Astrocyte (in vitro differentiated cells and primary cell): ENCODE measurements around the gene S100PBP. TPM values are rescaled to one million over a fixed set of nuclear protein-coding genes. Genes with fewer than 3 reads are reported as not detected.

Source experiments
- DNase-seq: peaks from one replicate; pipeline ENCODE4 v3.0.0-alpha.2; 2010; ENCODE audit warnings: low read depth
- FAIRE-seq: peaks from 2 replicates; lab custom pipeline; 2011; peaks lifted over from hg19 to GRCh38; lab: Jason Lieb, UNC
- H2AFZ ChIP-seq: 2 replicates; pipeline ENCODE4 v1.6.0; 2012; ENCODE audit warnings: low read depth, low read length, inconsistent platforms
- H3K27ac ChIP-seq: 2 replicates; pipeline ENCODE4 v1.5.1; 2011; ENCODE audit warnings: low read depth, low read length, inconsistent platforms
- H3K27me3 ChIP-seq: 2 replicates; pipeline ENCODE4 v1.6.0; 2011; ENCODE audit warnings: low read length, inconsistent platforms; ENCODE audit not compliant: insufficient read depth
- H3K36me3 ChIP-seq: 2 replicates; pipeline ENCODE4 v1.5.1; 2011; ENCODE audit warnings: low read length, inconsistent platforms; ENCODE audit not compliant: insufficient read depth
- H3K4me1 ChIP-seq: 2 replicates; pipeline ENCODE4 v1.5.1; 2011; ENCODE audit warnings: low read length, inconsistent platforms; ENCODE audit not compliant: insufficient read depth
- H3K4me2 ChIP-seq: 2 replicates; pipeline ENCODE4 v1.6.0; 2012; ENCODE audit warnings: low read length, inconsistent platforms
- H3K4me3 ChIP-seq: 2 replicates; pipeline ENCODE4 v1.5.1; 2011; ENCODE audit warnings: low read depth, mild to moderate bottlenecking, low read length, inconsistent platforms; ENCODE audit not compliant: insufficient read depth
- H3K79me2 ChIP-seq: 2 replicates; pipeline ENCODE4 v1.6.0; 2012; ENCODE audit warnings: mild to moderate bottlenecking, low read length, inconsistent platforms; ENCODE audit not compliant: insufficient read depth
- H3K9ac ChIP-seq: 2 replicates; pipeline ENCODE4 v1.6.0; 2012; ENCODE audit warnings: mild to moderate bottlenecking, low read length, inconsistent platforms
- H3K9me3 ChIP-seq: 2 replicates; pipeline ENCODE4 v1.5.1; 2012; ENCODE audit warnings: low read depth, mild to moderate bottlenecking, low read length, inconsistent platforms; ENCODE audit not compliant: insufficient read depth
- H4K20me1 ChIP-seq: 2 replicates; pipeline ENCODE4 v1.6.0; 2012; ENCODE audit warnings: low read length, inconsistent platforms; ENCODE audit not compliant: insufficient read depth
- H3K27ac Mint-ChIP-seq: one replicate; pipeline ENCODE4 v1.8.0; 2021; ENCODE audit warnings: mild to moderate bottlenecking, mixed read lengths; ENCODE audit not compliant: unreplicated experiment
- H3K27me3 Mint-ChIP-seq: one replicate; pipeline ENCODE4 v1.8.0; 2021; ENCODE audit warnings: low read depth, mixed read lengths; ENCODE audit not compliant: unreplicated experiment
- H3K36me3 Mint-ChIP-seq: one replicate; pipeline ENCODE4 v1.8.0; 2021; ENCODE audit warnings: low read depth, mixed read lengths; ENCODE audit not compliant: unreplicated experiment
- H3K4me1 Mint-ChIP-seq: one replicate; pipeline ENCODE4 v1.8.0; 2021; ENCODE audit warnings: low read depth, mixed read lengths; ENCODE audit not compliant: unreplicated experiment
- H3K4me3 Mint-ChIP-seq: one replicate; pipeline ENCODE4 v1.8.0; 2021; ENCODE audit warnings: mild to moderate bottlenecking, moderate library complexity, mixed read lengths; ENCODE audit not compliant: unreplicated experiment
- H3K9me3 Mint-ChIP-seq: one replicate; pipeline ENCODE4 v1.8.0; 2021; ENCODE audit warnings: mild to moderate bottlenecking, mixed read lengths; ENCODE audit not compliant: unreplicated experiment
- EZH2 ChIP-seq: IDR thresholded peaks from 2 replicates; pipeline ENCODE4 v1.6.1; 2012; ENCODE audit warnings: mild to moderate bottlenecking, low read length, inconsistent platforms; ENCODE audit not compliant: insufficient read depth
- total RNA-seq: library from RNA; stranded (reverse); gene quantifications from 2 replicates; pipeline ENCODE4 v1.2.1, GENCODE V29; 2021
- TF ChIP-seq, protein P1 (sequence below): IDR thresholded peaks from 2 replicates; pipeline ENCODE4 v1.5.1; 2011; ENCODE audit warnings: low read depth, mild to moderate bottlenecking, inconsistent platforms, low read length, moderate library complexity; ENCODE audit not compliant: insufficient read depth

S100PBP gene
- total RNA-seq, 1 donor from 2014 or later = 40.3 TPM

DNA sequence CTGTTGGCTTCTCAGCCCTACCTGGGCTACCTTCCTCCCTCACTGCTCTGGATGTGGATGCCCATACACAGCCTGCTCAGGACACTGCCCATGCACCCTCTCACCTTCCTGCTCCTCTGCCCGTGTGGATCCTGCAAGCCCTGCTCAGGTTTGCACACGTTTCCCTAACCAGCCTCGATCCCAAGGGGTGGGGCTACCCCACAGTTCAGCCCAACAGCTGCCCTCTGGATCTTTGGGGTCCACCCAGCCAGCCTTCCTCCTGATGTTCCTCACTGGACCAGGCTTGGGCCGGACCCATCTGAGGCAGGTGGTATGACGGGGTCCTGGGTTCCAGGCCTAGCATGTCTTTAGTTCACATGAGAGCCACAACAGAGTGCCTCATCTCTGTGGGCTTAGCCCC, 79.0 kb downstream of the S100PBP start:
- no peak for DNase-seq
- H3K27ac ChIP-seq = no peak overlapping the region
- Mint-ChIP-seq H3K27me3 (peaks cover 63% of the 10 kb centered on the region), H3K4me3 (no peak overlapping the region), H3K4me1 (peaks cover 4% of the 10 kb centered on the region), H3K27ac (no peak overlapping the region), H3K36me3 (peaks cover 5% of the 10 kb centered on the region), H3K9me3 (no peaks in the 10 kb centered on the region)
- H3K36me3 ChIP-seq = no peaks in the 10 kb centered on the region
- no peaks in the 10 kb centered on the region for H4K20me1 ChIP-seq
- peaks cover 15% of the 10 kb centered on the region for H3K27me3 ChIP-seq
- H2AFZ ChIP-seq = no peak overlapping the region
- no peak overlapping the region for H3K9ac ChIP-seq
- H3K79me2 ChIP-seq = no peaks in the 10 kb centered on the region
- no peak for FAIRE-seq
- peaks cover 2% of the 10 kb centered on the region for H3K4me1 ChIP-seq
- H3K4me3 ChIP-seq = no peak overlapping the region
- H3K4me2 ChIP-seq = no peak overlapping the region
- TF ChIP-seq, protein P1, sequence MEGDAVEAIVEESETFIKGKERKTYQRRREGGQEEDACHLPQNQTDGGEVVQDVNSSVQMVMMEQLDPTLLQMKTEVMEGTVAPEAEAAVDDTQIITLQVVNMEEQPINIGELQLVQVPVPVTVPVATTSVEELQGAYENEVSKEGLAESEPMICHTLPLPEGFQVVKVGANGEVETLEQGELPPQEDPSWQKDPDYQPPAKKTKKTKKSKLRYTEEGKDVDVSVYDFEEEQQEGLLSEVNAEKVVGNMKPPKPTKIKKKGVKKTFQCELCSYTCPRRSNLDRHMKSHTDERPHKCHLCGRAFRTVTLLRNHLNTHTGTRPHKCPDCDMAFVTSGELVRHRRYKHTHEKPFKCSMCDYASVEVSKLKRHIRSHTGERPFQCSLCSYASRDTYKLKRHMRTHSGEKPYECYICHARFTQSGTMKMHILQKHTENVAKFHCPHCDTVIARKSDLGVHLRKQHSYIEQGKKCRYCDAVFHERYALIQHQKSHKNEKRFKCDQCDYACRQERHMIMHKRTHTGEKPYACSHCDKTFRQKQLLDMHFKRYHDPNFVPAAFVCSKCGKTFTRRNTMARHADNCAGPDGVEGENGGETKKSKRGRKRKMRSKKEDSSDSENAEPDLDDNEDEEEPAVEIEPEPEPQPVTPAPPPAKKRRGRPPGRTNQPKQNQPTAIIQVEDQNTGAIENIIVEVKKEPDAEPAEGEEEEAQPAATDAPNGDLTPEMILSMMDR = no peak
- no peak for TF ChIP-seq EZH2
- no peaks in the 10 kb centered on the region for H3K9me3 ChIP-seq

DNA sequence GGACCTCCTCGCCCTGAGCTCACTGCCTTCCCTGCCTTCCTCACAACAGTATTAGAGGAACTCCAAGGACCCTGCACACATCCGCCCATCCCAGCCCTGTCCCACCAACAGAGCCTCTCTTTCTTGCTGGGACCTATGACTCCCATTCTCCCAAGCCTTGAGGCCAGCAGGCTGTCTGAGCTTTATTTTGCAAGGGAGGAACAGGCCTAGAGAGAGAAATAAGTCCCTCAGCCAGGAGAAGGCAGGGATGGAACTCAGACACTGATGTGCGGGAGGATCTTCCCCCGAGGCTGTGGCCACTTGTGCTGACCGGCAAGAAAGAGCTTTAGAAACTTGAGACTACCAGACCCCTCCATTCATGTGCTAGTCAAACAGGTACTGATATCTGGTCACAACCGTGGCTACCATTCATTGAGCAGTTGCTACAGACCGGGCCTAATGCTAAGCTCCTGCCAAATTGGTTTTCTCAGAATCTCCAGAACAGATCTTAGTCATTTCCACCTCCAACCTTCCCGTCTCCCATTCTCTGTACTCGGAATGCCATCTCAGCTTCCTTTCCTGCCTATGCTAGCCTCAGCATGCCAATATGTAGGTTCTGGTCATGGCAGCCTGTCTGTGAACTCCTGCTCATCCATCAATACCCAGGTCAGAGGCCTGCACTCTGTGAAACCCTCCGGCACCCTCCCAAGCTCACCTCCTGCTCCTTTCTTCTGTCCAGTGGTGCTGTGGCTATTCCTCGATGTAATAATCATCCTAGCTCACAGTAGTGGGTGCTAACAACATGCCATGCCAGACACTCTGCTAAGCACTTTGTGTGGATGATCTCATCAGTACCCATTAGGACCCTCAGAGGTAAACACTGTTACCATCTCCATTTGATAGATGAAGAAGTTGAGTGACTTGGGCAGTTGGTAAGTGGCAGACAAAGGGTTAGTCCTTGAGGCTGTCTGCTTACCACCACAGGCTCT, 79.9 kb downstream of the S100PBP start:
- Histone ChIP-seq H3K9ac (no peak overlapping the region), H3K36me3 (no peaks in the 10 kb centered on the region), H3K79me2 (no peaks in the 10 kb centered on the region), H3K4me3 (no peak overlapping the region), H3K4me1 (peaks cover 2% of the 10 kb centered on the region), H2AFZ (no peak overlapping the region), H3K27ac (no peak overlapping the region), H3K27me3 (peaks cover 7% of the 10 kb centered on the region), H3K9me3 (no peaks in the 10 kb centered on the region), H4K20me1 (no peaks in the 10 kb centered on the region), H3K4me2 (no peak overlapping the region)
- TF ChIP-seq, protein P1 = no peak
- TF ChIP-seq EZH2 = no peak
- H3K36me3 Mint-ChIP-seq = peaks cover 4% of the 10 kb centered on the region
- no peak overlapping the region for H3K4me3 Mint-ChIP-seq
- no peaks in the 10 kb centered on the region for H3K9me3 Mint-ChIP-seq
- peaks cover 4% of the 10 kb centered on the region for H3K4me1 Mint-ChIP-seq
- peaks cover 60% of the 10 kb centered on the region for H3K27me3 Mint-ChIP-seq
- FAIRE-seq (no peak), DNase-seq (no peak)
- no peak overlapping the region for H3K27ac Mint-ChIP-seq

DNA sequence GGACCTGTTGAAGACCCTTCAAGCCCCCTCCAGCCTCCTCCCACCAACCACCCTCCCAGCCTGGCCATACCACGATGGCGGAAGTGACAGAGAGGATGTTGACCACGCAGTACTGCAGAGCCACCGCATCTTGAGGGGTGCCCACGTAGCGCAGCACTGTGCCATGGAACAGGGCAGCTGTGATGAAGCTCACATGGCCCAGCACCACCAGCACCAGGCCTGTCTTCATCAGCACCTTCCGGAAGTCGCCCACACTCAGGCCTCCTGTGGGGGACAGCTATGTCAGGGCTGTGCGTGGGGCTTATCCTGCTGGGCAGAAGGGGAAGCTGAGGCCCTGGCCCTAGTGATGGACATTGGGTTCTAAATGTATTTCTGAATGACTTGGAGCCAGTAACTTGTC, 80.6 kb downstream of the S100PBP start:
- Mint-ChIP-seq H3K9me3 (no peaks in the 10 kb centered on the region), H3K36me3 (peaks cover 2% of the 10 kb centered on the region), H3K4me3 (no peak overlapping the region), H3K27me3 (peaks cover 59% of the 10 kb centered on the region), H3K27ac (no peak overlapping the region), H3K4me1 (no peaks in the 10 kb centered on the region)
- DNase-seq (no peak), FAIRE-seq (no peak)
- Histone ChIP-seq H2AFZ (no peak overlapping the region), H3K4me2 (no peak overlapping the region), H3K4me3 (no peak overlapping the region), H3K27ac (no peak overlapping the region), H3K36me3 (no peaks in the 10 kb centered on the region), H3K9me3 (no peaks in the 10 kb centered on the region), H3K4me1 (peaks cover 2% of the 10 kb centered on the region), H3K79me2 (no peaks in the 10 kb centered on the region), H4K20me1 (no peaks in the 10 kb centered on the region), H3K9ac (no peak overlapping the region), H3K27me3 (peaks cover 3% of the 10 kb centered on the region)
- no peak for TF ChIP-seq EZH2
- TF ChIP-seq, protein P1 = no peak
